ENCODE results near the gene SUPT6H. TPM values are rescaled to one million over a fixed set of nuclear protein-coding genes. Genes with fewer than 3 reads are reported as not detected.

The SUPT6H gene
- total and polyA plus RNA-seq, 9 of the 15 experiments (the other 6 are each of a cell fraction or from before 2014, with no cell fraction given), result 1.7 to 77.7 (median 49.2) TPM

DNA sequence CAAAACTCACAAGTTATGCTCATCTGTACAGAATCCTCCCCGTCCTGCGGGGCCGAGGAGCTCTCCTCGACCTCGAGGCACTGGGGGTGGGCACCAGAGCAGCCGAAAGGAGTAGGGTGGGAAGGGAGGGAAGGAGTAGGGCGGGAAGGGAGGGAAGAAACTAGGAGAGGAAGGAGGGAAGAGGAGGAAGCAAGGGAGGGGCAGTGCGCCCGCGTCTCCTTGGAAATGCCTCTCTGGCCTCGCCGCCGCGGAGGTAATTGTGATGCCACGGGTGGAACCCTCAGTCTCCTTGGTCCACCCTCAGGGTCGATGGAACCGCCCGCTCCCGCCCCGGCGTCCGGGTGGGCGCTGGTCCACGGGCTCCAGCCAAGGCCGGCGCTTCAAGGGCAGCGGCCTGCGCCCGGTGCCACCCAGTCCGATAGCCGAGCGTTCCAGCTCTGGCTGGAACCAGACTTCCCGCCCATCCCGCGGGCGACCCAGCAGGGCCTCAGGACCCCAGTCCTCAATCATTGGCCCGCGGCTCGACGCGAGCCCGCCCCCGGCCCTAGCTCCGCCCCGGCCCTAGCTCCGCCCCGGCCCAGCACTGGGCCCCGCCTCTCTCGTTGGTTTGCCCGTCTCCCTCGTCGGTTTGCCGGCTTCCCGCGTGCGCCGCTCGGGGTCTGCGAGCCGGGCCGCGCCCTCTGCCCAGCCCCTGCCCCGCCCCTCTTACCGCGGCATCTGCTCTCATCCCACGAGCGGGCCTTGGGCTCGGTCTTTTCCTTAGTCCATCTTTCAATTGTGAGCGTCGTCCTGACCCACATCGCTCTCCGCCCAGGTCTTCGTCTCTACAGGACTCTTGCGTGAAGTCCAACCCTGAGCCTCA lies 49.1 kb downstream of the SUPT6H start (continued):
- TF ChIP-seq, protein P1, sequence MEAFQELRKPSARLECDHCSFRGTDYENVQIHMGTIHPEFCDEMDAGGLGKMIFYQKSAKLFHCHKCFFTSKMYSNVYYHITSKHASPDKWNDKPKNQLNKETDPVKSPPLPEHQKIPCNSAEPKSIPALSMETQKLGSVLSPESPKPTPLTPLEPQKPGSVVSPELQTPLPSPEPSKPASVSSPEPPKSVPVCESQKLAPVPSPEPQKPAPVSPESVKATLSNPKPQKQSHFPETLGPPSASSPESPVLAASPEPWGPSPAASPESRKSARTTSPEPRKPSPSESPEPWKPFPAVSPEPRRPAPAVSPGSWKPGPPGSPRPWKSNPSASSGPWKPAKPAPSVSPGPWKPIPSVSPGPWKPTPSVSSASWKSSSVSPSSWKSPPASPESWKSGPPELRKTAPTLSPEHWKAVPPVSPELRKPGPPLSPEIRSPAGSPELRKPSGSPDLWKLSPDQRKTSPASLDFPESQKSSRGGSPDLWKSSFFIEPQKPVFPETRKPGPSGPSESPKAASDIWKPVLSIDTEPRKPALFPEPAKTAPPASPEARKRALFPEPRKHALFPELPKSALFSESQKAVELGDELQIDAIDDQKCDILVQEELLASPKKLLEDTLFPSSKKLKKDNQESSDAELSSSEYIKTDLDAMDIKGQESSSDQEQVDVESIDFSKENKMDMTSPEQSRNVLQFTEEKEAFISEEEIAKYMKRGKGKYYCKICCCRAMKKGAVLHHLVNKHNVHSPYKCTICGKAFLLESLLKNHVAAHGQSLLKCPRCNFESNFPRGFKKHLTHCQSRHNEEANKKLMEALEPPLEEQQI (IDR thresholded peaks at IDR 0.05), result no peak
- no peak for TF ChIP-seq BRCA1 (IDR thresholded peaks at IDR 0.05)
- TF ChIP-seq BRCA1 (CRISPR knock-in tag; IDR thresholded peaks at IDR 0.05), result no peak
- TF ChIP-seq CTBP1 (IDR thresholded peaks at IDR 0.05; ENCODE audit: borderline replicate concordance), result peak; percentile 90; the same call in 1 of the 2 replicates
- TF ChIP-seq THRB (CRISPR knock-in tag; conservative IDR thresholded peaks at IDR 0.05), result 0 out of 2 replicates have a peak, but pooled peaks have one; percentile 47
- TF ChIP-seq NFATC3 (IDR thresholded peaks at IDR 0.05), result no peak
- no peak for TF ChIP-seq ZFP1 (CRISPR knock-in tag; IDR thresholded peaks at IDR 0.05)
- TF ChIP-seq SRSF7 (optimal IDR thresholded peaks at IDR 0.05; ENCODE audit: low read depth, low read length), result no peak
- TF ChIP-seq, protein P2, sequence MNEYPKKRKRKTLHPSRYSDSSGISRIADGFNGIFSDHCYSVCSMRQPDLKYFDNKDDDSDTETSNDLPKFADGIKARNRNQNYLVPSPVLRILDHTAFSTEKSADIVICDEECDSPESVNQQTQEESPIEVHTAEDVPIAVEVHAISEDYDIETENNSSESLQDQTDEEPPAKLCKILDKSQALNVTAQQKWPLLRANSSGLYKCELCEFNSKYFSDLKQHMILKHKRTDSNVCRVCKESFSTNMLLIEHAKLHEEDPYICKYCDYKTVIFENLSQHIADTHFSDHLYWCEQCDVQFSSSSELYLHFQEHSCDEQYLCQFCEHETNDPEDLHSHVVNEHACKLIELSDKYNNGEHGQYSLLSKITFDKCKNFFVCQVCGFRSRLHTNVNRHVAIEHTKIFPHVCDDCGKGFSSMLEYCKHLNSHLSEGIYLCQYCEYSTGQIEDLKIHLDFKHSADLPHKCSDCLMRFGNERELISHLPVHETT (CRISPR knock-in tag; conservative IDR thresholded peaks at IDR 0.05 in 1 of 2, IDR thresholded peaks at IDR 0.05 in 1 of 2), result no peak
- TF ChIP-seq CHD1 (IDR thresholded peaks at IDR 0.05; ENCODE audit: low read length), result no peak
- TF ChIP-seq ZNF143 (CRISPR knock-in tag; IDR thresholded peaks at IDR 0.05), result no peak
- TF ChIP-seq, protein P3, sequence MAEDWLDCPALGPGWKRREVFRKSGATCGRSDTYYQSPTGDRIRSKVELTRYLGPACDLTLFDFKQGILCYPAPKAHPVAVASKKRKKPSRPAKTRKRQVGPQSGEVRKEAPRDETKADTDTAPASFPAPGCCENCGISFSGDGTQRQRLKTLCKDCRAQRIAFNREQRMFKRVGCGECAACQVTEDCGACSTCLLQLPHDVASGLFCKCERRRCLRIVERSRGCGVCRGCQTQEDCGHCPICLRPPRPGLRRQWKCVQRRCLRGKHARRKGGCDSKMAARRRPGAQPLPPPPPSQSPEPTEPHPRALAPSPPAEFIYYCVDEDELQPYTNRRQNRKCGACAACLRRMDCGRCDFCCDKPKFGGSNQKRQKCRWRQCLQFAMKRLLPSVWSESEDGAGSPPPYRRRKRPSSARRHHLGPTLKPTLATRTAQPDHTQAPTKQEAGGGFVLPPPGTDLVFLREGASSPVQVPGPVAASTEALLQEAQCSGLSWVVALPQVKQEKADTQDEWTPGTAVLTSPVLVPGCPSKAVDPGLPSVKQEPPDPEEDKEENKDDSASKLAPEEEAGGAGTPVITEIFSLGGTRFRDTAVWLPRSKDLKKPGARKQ (CRISPR knock-in tag; IDR thresholded peaks at IDR 0.05), result no peak
- peak; percentile 56 for TF ChIP-seq ZBTB33 (CRISPR knock-in tag; IDR thresholded peaks at IDR 0.05)
- no peak for TF ChIP-seq HDGF (IDR thresholded peaks at IDR 0.05)
- TF ChIP-seq KLF10 (CRISPR knock-in tag; IDR thresholded peaks at IDR 0.05), result no peak
- no peak for TF ChIP-seq ZNF232 (CRISPR knock-in tag; IDR thresholded peaks at IDR 0.05)
- TF ChIP-seq, protein P4, sequence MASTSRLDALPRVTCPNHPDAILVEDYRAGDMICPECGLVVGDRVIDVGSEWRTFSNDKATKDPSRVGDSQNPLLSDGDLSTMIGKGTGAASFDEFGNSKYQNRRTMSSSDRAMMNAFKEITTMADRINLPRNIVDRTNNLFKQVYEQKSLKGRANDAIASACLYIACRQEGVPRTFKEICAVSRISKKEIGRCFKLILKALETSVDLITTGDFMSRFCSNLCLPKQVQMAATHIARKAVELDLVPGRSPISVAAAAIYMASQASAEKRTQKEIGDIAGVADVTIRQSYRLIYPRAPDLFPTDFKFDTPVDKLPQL (IDR thresholded peaks at IDR 0.05; ENCODE audit: extremely low read depth, insufficient read length), result no peak
- no peak for TF ChIP-seq ZNF165 (CRISPR knock-in tag; IDR thresholded peaks at IDR 0.05; ENCODE audit: borderline replicate concordance)

Data from K562 (cell line).